ENCODE results near the gene RBM18. TPM values are rescaled to one million over a fixed set of nuclear protein-coding genes. Genes with fewer than 3 reads are reported as not detected.

The RBM18 gene
- total and polyA plus RNA-seq, 2 experiments from 2014 or later = 11.6 to 32.6 TPM

DNA sequence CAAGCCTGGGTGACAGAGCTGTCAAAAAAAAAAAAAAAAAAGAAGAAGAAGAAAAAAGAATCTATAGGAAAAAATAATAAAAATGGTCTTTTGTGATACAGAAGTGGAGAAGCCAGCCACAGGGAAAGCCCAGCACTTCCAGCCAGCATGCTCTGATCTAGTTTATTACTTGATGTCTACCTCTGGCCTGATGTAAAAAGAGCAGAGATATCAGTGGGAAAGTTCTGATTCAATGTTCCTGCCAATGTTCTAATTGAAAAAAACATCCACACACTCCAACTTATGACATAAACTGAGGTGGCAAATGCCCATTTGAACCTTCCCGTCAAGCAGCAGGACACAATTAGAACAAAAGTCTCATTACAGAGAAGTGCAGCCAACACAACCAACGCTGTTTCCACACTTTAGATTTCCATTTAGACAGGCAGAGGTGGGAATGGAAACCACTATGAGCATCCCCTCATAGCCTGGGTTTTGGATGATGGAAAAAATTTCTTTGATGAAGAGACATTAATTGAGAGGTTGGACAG lies 5.7 kb downstream of the RBM18 start:
- no peaks in the 10 kb centered on the region for H3F3A ChIP-seq (ENCODE audit: insufficient read depth)
- H3K4me2 ChIP-seq (ENCODE audit: unreplicated experiment) = no peak overlapping the region
- TF ChIP-seq EZH2phosphoT487 (IDR thresholded peaks at IDR 0.05; ENCODE audit: insufficient read depth, low read depth) (no peak), EZH2 (IDR thresholded peaks at IDR 0.05; ENCODE audit: insufficient read depth, poor library complexity, severe bottlenecking) (no peak)
- DNase-seq = no peak
- WGBS, 2 experiments (ENCODE audit: low coverage in 1 of 2, low lambda C conversion rate in 2 of 2, missing lambda C conversion rate in 2 of 2) = 30 to 43% methylated on average over 2 of the region's 2 CpGs
- H3K9me2 ChIP-seq (ENCODE audit: insufficient read depth) = no peaks in the 10 kb centered on the region
- no peak overlapping the region for H3K4me3 ChIP-seq
- no peaks in the 10 kb centered on the region for H3K9me3 ChIP-seq (ENCODE audit: low read depth)
- peaks cover 97% of the 10 kb centered on the region for H3K79me2 ChIP-seq (ENCODE audit: insufficient read depth)
- in situ Hi-C loops (cut with MboI) = no loop called here
- H3K27ac ChIP-seq = no peak overlapping the region
- H3K4me1 ChIP-seq (ENCODE audit: insufficient read depth) = peaks cover 16% of the 10 kb centered on the region
- no peak overlapping the region for H2AFZ ChIP-seq
- H3K36me3 ChIP-seq (ENCODE audit: low read depth) = peaks cover 16% of the 10 kb centered on the region
- 0 out of 2 replicates have a peak, but pooled peaks cover 4% of the 10 kb centered on the region for H4K20me1 ChIP-seq (ENCODE audit: insufficient read depth)
- H3K27me3 ChIP-seq (replicated peaks; ENCODE audit: insufficient read depth) = no peaks in the 10 kb centered on the region
- H3K9ac ChIP-seq = no peak overlapping the region

DNA sequence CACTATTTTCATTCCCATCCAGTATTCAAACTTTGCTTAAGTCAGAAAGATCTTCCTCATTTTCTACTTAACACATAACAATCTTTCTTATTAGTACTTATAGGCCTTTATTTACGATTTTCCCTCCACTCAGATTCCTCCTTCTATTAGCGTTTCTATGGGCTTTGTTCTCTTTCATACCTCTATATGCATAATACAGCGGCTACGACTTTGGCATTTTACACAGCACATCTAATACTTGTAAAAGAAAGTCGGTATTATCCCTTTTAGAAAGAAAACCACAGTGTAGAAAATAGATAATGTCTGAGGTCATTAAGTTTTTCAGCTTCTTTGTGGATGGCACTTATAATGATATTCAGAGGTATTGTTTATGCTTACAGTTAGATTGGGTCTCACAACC lies 8.4 kb downstream of the RBM18 start:
- H3K36me3 ChIP-seq (ENCODE audit: low read depth) = peaks cover 22% of the 10 kb centered on the region
- H3K9me3 ChIP-seq (ENCODE audit: low read depth) = no peaks in the 10 kb centered on the region
- H3K4me2 ChIP-seq (ENCODE audit: unreplicated experiment) = no peak overlapping the region
- no peaks in the 10 kb centered on the region for H3F3A ChIP-seq (ENCODE audit: insufficient read depth)
- no peaks in the 10 kb centered on the region for H3K27me3 ChIP-seq (replicated peaks; ENCODE audit: insufficient read depth)
- 96 to 99% methylated on average over 5 of the region's 5 CpGs for WGBS, 2 experiments (ENCODE audit: low coverage in 1 of 2, low lambda C conversion rate in 2 of 2, missing lambda C conversion rate in 2 of 2)
- DNase-seq = no peak
- H3K27ac ChIP-seq = no peak overlapping the region
- in situ Hi-C loops (cut with MboI) = no loop called here
- H2AFZ ChIP-seq = no peak overlapping the region
- H3K79me2 ChIP-seq (ENCODE audit: insufficient read depth) = peaks cover 86% of the 10 kb centered on the region
- H3K4me1 ChIP-seq (ENCODE audit: insufficient read depth) = no peaks in the 10 kb centered on the region
- H3K4me3 ChIP-seq = no peak overlapping the region
- TF ChIP-seq EZH2phosphoT487 (IDR thresholded peaks at IDR 0.05; ENCODE audit: insufficient read depth, low read depth) = no peak
- no peak for TF ChIP-seq EZH2 (IDR thresholded peaks at IDR 0.05; ENCODE audit: insufficient read depth, poor library complexity, severe bottlenecking)
- H3K9ac ChIP-seq = no peak overlapping the region
- H3K9me2 ChIP-seq (ENCODE audit: insufficient read depth) = no peaks in the 10 kb centered on the region
- H4K20me1 ChIP-seq (ENCODE audit: insufficient read depth) = no peaks in the 10 kb centered on the region

DNA sequence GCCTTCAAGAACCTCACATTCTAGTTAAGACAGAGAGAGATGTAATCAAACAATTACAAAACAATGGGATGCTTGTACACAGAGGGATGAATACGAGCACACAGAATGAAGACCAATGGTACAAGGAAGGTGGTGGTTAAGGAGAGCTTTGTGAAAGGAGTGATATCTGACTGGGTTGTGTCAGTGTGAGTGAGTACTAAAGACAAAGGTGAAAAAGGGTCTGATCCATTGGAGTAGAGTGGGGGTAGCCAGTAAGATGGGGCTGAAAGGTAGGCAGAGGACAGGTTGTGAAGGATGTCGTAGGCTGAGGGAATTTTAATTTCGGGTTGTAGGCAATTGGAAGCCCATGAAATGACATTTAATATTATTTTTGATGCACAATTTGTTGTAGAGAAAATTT lies 9.9 kb downstream of the RBM18 start:
- H3K9me2 ChIP-seq (ENCODE audit: insufficient read depth) = no peaks in the 10 kb centered on the region
- H3K4me2 ChIP-seq (ENCODE audit: unreplicated experiment) = no peak overlapping the region
- H2AFZ ChIP-seq = no peak overlapping the region
- H3K4me1 ChIP-seq (ENCODE audit: insufficient read depth) = no peaks in the 10 kb centered on the region
- H3K27me3 ChIP-seq (replicated peaks; ENCODE audit: insufficient read depth) = no peaks in the 10 kb centered on the region
- WGBS, 2 experiments (ENCODE audit: low coverage in 1 of 2, low lambda C conversion rate in 2 of 2, missing lambda C conversion rate in 2 of 2) = 99% methylated on average over 3 of the region's 3 CpGs
- H3K36me3 ChIP-seq (ENCODE audit: low read depth) = peaks cover 23% of the 10 kb centered on the region; the same call in 1 of the 2 replicates
- DNase-seq = no peak
- no peaks in the 10 kb centered on the region for H3F3A ChIP-seq (ENCODE audit: insufficient read depth)
- no peak overlapping the region for H3K9ac ChIP-seq
- H4K20me1 ChIP-seq (ENCODE audit: insufficient read depth) = no peaks in the 10 kb centered on the region
- TF ChIP-seq EZH2 (IDR thresholded peaks at IDR 0.05; ENCODE audit: insufficient read depth, poor library complexity, severe bottlenecking) = no peak
- no peak overlapping the region for H3K27ac ChIP-seq
- in situ Hi-C loops (cut with MboI) = no loop called here
- no peak overlapping the region for H3K4me3 ChIP-seq
- H3K9me3 ChIP-seq (ENCODE audit: low read depth) = no peaks in the 10 kb centered on the region
- H3K79me2 ChIP-seq (ENCODE audit: insufficient read depth) = peaks cover 77% of the 10 kb centered on the region

DNA sequence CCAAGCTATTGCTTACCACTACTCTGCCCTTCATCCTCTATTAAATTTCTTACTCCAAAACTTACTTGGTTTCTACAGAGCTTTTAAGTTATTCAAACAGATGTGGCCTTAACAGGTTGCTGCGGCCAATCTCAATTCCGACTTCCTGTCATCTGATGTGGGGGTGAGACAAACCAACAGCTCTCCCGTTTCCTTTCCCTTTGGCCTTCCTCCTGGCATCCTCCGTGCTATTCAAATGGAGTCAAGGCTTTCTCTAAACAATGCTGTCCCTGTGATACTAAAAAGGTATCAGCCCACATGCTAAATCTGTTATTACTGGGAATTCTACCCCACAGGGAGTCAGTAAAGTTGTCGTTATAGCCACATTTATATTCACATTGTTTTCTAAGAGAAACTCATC lies 11.8 kb downstream of the RBM18 start:
- Histone ChIP-seq H3K4me3 (no peak overlapping the region), H2AFZ (no peak overlapping the region), H3K9me3 (ENCODE audit: low read depth) (no peaks in the 10 kb centered on the region), H3F3A (ENCODE audit: insufficient read depth) (no peaks in the 10 kb centered on the region), H3K9ac (no peak overlapping the region), H4K20me1 (ENCODE audit: insufficient read depth) (no peaks in the 10 kb centered on the region), H3K27ac (no peak overlapping the region), H3K4me2 (ENCODE audit: unreplicated experiment) (no peak overlapping the region), H3K27me3 (replicated peaks; ENCODE audit: insufficient read depth) (no peaks in the 10 kb centered on the region), H3K36me3 (ENCODE audit: low read depth) (peaks cover 23% of the 10 kb centered on the region; the same call in 1 of the 2 replicates), H3K4me1 (ENCODE audit: insufficient read depth) (no peaks in the 10 kb centered on the region), H3K9me2 (ENCODE audit: insufficient read depth) (no peaks in the 10 kb centered on the region), H3K79me2 (ENCODE audit: insufficient read depth) (peaks cover 58% of the 10 kb centered on the region)
- WGBS, 2 experiments (ENCODE audit: low coverage in 1 of 2, low lambda C conversion rate in 2 of 2, missing lambda C conversion rate in 2 of 2) = 84 to 94% methylated on average over 5 of the region's 5 CpGs
- no peak for DNase-seq
- in situ Hi-C loops (cut with MboI) = no loop called here
- TF ChIP-seq EZH2phosphoT487 (IDR thresholded peaks at IDR 0.05; ENCODE audit: insufficient read depth, low read depth) = no peak
- no peak for TF ChIP-seq EZH2 (IDR thresholded peaks at IDR 0.05; ENCODE audit: insufficient read depth, poor library complexity, severe bottlenecking)

DNA sequence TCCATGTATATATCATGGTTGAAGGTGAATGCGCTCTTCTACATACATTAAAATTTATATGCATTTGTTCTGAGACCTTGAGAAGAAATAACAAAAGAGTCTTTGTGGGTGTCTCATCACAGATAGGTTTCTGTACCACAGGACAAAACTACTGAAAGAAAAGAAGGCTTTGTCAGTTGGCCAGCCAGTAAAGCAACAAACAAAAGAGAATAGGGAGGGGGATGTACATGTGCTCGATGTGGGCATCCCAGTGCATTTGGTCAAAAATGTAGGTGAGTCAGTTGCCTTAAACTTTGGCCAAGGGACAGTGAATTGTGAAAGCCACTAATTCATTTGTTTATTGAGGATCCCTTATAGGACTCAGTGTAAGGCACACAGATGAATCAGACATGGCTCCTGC lies 13.3 kb downstream of the RBM18 start:
- no peak for TF ChIP-seq EZH2phosphoT487 (IDR thresholded peaks at IDR 0.05; ENCODE audit: insufficient read depth, low read depth)
- no peak for TF ChIP-seq EZH2 (IDR thresholded peaks at IDR 0.05; ENCODE audit: insufficient read depth, poor library complexity, severe bottlenecking)
- no peaks in the 10 kb centered on the region for H3K9me3 ChIP-seq (ENCODE audit: low read depth)
- H3K27ac ChIP-seq = no peak overlapping the region
- H3K9me2 ChIP-seq (ENCODE audit: insufficient read depth) = no peaks in the 10 kb centered on the region
- no peak overlapping the region for H3K4me2 ChIP-seq (ENCODE audit: unreplicated experiment)
- DNase-seq = no peak
- no peaks in the 10 kb centered on the region for H3K4me1 ChIP-seq (ENCODE audit: insufficient read depth)
- H4K20me1 ChIP-seq (ENCODE audit: insufficient read depth) = no peaks in the 10 kb centered on the region
- H3K9ac ChIP-seq = no peak overlapping the region
- 94 to 97% methylated on average over 2 of the region's 2 CpGs for whole genome bisulfite sequencing, 2 experiments (ENCODE audit: low coverage in 1 of 2, low lambda C conversion rate in 2 of 2, missing lambda C conversion rate in 2 of 2)
- H3F3A ChIP-seq (ENCODE audit: insufficient read depth) = no peaks in the 10 kb centered on the region
- peaks cover 46% of the 10 kb centered on the region for H3K79me2 ChIP-seq (ENCODE audit: insufficient read depth)
- H3K36me3 ChIP-seq (ENCODE audit: low read depth) = peaks cover 33% of the 10 kb centered on the region
- in situ Hi-C loops (cut with MboI) = no loop called here
- H3K4me3 ChIP-seq = no peak overlapping the region
- no peak overlapping the region for H2AFZ ChIP-seq
- no peaks in the 10 kb centered on the region for H3K27me3 ChIP-seq (replicated peaks; ENCODE audit: insufficient read depth)

Data from GM23248 (cell line).